GM18502 (cell line): ENCODE results near the gene SLBP.

Experiments
- ATAC-seq: cut with Tn5 transposase; IDR thresholded peaks from one replicate; pipeline ENCODE4 v1.9.1; 2021; ENCODE audit warnings: mild to moderate bottlenecking; ENCODE audit not compliant: unreplicated experiment, poor library complexity

Gene SLBP

DNA sequence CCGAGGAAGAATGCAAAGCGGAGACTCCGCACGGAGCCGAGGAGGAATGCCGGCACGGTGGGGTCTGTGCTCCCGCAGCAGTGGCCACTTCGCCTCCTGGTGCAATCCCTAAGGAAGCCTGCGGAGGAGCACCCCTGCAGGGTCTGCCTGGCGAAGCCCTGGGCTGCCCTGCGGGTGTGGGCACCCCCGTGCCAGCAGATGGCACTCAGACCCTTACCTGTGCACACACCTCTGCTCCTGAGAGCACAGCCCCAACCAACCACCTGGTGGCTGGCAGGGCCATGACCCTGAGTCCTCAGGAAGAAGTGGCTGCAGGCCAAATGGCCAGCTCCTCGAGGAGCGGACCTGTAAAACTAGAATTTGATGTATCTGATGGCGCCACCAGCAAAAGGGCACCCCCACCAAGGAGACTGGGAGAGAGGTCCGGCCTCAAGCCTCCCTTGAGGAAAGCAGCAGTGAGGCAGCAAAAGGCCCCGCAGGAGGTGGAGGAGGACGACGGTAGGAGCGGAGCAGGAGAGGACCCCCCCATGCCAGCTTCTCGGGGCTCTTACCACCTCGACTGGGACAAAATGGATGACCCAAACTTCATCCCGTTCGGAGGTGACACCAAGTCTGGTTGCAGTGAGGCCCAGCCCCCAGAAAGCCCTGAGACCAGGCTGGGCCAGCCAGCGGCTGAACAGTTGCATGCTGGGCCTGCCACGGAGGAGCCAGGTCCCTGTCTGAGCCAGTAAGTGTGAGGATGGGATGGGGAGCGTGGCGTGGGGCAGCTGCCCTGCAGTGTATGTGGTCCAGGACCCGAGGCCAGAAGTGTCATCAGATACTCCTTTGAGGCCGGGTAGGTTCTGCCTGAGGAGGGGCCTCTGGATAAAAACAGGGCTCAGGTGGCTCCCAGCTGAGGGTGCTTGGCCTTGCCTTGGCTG, 16.2 kb upstream of the SLBP start:
- no peak for ATAC-seq

DNA sequence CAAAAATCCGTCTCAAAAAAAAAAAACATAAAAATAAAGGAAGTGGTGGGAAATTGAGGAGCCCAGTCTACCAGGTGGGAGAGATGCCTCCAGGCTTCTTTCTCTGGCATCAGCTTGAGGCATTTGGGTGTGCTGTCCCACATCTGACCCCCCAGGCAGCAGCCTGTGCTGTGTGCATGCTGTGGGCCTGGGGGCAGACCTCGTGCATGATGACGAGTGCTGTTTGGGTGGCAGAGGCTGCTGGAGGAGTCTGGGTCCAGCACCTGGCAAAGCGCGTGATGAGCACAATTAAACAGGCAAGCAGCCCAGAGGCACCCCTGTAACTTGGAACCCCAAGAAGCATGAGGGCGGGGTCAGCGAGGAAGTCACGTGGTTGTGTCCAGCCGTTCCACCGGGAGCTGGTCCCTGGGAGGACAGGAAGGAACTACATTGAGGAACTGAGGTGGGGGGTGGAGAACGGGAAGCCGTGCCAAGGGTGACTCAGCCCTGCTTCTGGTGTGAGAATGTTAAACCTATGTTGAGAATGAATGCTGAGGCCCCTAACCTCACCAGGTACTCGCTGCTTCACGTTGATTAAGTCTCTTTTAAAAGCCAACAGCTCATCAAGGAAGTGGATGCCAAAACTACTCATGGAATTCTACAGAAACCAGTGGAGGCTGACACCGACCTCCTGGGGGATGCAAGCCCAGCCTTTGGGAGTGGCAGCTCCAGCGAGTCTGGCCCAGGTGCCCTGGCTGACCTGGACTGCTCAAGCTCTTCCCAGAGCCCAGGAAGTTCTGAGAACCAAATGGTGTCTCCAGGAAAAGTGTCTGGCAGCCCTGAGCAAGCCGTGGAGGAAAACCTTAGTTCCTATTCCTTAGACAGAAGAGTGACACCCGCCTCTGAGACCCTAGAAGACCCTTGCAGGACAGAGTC, 15.3 kb upstream of the SLBP start:
- ATAC-seq: no peak

DNA sequence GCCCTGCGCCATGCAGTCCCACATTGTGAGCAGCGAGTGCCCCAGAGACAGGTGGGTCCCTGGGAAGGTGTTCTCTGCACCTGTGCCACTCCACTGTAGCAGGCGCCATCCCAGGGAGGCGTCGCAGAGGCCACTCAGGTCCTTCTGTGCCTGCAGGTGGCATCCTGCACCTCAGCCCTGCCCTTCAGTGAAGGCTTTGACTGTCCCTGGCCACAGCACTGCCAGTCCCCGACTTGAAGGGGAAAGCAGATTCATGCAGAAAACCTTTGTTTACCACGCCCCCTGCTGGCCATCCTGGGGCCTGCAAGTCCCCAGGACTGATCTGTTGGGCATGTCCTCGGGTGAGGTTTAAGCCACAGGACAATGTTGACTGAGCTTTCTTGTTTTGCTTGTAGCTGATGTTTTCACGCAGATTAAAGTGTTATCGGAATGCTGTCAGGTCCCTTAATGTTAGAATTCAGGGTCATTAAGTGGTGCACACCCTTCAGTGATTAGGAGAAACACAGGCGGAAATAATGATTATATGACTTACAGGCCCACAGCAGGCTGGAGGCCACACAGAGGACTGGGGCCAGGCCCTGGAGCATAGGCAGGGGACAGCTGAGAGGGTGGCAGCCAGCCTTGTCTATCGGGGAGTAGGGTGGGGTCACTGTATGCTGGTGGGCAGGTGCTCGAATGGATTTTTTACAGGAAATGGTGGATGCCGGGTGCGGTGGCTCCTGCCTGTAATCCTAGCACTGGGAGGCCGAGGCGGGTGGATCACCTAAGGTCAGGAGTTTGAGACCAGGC, 14.2 kb upstream of the SLBP start:
- peak; percentile 30 for ATAC-seq

DNA sequence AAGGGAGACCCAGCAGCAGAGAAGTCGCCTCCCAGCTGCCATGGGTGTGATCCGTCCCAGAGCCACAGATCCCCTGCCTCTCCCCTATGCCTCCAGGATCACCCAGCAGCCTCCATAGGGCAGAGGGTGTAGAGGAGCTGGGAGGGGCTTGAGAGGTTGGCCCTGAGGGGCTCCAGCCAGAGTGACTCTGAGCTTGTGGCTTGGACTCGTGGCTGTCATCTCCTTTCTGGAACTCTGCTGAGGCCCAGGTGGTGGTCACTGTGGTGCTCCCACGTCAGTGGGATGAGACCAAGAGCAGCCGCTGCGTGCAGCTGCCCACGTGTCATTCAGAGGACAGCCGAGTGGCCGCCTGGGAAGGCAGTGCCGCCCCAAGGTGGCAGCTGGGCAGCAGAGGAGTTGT, 13.4 kb upstream of the SLBP start:
- no peak for ATAC-seq

DNA sequence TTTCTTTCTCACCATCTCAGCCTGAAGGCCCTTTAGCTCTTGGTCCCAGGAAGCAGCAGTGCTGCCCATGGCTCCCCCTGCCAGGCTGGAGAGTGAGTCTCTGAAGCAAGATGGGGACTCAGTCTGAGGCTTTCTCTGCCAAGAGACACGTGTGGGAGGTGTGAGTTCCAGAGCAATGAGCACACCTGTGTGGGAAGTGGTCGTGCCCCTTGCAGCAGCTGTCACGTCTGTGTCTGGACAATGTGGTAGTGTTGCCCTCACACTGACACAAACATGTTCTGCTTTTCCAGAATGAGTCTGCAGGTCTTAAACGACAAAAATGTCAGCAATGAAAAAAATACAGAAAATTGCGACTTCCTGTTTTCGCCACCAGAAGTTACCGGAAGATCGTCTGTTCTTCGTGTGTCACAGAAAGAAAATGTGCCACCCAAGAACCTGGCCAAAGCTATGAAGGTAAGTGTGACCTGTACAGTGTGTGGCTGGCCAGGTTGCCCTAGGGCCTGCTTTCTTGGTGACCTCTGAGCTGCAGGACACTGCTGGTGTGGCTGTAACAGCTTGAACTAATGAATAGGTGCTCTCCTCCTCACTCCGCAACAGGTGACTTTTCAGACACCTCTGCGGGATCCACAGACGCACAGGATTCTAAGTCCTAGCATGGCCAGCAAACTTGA, 11.1 kb upstream of the SLBP start:
- no peak for ATAC-seq

DNA sequence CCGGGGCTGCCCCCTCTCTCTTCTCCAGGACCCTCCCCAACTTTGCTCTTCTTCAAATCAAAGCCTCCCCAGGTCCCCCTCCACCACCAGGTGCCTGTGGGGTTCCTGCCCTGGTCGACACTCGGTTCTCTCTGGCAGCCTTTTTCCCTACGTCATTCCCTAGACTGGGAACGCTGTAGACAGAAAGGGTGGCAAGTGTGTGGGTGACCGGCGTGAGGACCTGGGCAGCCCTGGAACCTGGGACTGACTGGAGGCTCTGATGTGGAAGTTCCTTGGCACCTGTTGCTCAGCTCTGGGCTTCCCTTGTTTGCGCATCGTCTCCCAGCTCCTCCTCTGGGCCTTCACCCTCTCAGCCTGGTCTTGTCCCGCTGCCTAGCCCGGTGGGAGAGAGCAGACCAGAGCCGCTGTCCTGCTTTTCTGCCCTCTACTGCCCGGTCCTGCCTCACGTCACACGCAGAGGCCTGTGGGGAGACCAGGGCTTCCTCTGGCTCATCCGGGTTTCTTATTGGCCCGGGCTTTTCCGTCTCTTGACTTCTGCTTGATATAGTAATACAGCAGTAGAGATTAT, 10.5 kb upstream of the SLBP start:
- ATAC-seq: no peak

DNA sequence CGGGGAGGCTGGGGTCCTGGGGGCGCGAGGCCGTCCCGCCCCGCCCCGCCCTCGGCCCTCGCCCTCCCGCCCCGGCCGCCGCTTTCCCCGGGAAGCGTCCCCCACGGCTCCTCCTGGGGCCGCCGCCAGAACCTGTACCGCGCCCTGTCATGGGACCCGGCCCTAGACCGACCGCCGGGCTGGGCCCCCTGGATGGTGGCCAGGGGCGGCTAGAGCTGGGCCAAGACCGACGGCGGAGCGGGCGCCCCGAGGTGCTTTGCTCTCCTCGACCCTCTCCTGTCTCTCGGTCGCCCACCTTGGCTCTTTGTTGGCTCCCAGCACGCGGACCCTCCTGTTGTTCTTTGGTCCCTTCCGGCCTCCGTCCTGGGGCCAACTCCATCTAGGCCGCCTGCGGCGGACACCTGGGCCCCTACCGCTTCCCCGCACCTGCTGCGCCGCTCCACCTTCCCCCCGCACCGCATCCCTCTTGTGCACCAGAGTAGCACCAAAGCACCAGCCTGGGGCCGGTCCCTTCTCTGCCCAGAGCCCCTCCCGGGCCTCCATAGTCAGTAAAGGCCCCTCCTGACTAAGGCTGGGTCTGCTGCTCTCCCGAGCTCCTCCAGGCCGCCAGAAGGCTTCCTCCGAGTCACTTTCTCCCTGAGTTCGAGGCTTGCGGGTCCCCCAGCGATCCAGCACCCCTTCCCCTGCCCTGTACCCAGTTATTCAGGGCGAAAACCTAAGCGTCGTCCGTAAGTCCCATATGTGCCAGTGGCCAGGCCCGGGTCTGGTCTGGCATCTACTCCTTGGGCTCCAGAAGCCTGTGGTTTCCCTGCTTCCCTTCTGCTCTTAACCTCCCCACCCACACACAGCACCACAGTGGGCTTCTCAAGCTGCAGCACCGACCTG, 9.8 kb upstream of the SLBP start:
- peak; percentile 0 for ATAC-seq

DNA sequence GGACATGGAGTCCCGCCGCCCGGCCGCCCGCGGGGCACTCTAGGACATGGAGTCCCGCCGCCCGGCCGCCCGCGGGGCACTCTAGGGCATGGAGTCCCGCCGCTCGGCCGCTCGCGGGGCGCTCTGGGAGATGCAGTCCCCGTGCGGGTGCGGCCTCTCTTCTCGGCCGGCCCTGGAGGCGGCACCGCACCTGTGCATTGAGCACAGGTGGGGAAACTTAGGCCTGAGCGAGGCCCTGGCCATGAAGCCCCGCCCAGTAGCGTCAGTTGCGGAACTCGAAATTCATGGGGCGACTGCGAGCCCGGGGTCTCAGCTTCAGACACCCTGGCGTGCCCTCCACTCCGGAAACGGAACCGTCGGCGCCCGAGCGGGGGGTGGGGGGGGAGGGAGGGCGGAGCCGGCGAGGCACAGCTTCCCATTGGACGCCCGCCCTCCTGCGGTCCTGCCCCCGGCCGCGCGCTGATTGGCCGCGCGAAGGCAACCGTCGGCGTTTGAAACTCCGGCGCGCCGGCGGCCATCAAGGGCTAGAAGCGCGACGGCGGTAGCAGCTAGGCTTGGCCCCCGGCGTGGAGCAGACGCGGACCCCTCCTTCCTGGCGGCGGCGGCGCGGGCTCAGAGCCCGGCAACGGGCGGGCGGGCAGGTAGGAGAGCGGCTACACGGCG, 9.0 kb upstream of the SLBP start, which contains the start of the genes TACC3 and TMEM129:
TACC3 (plus strand) TSS at position 519 of the 663 bp plus-strand sequence. CDS start 1,901 bp downstream, outside the sequence.
TMEM129 (minus strand) TSS at position 321 of the 663 bp plus-strand sequence. CDS start 486 bp downstream, outside the sequence.
- peak; percentile 77 for ATAC-seq

DNA sequence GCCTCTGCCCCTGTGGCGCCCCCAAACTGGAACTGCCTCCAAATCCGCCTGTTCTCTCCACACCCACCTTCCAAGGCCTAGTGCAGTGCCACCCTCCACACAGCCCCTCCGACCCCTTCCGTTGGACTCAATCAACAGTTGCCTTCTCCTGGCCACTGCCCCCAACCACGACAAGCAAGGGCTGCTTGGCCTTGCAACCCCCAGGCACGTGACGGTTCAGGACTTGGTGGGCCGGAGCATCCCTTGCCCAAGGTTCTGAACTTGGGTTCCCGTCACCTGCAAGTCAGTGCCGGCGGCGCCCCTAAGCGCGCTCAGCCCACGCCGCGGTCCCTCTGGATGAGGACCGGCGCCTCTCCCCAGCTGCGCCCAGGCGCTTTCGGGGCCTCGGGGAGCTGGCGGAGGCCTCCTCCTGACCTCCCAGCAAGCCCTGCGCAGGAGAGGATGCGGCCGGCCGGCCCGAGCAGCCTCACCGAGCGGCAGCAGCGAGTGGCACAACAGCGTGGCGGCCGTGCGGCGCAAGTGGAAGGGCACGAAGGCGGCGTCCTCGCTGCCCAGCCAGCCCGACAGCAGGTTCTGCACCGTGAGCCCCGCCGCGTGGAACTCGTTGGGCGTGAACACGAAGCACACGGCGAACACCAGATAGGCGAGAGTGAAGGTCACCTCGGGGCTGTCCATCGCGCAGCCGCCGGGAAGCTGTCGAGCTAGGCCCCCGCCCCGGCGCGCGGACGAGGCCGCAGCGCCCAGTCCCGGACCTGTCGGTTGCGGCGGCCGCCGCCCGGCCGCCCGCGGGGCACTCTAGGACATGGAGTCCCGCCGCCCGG, 8.3 kb upstream of the SLBP start:
- peak; percentile 15 for ATAC-seq

DNA sequence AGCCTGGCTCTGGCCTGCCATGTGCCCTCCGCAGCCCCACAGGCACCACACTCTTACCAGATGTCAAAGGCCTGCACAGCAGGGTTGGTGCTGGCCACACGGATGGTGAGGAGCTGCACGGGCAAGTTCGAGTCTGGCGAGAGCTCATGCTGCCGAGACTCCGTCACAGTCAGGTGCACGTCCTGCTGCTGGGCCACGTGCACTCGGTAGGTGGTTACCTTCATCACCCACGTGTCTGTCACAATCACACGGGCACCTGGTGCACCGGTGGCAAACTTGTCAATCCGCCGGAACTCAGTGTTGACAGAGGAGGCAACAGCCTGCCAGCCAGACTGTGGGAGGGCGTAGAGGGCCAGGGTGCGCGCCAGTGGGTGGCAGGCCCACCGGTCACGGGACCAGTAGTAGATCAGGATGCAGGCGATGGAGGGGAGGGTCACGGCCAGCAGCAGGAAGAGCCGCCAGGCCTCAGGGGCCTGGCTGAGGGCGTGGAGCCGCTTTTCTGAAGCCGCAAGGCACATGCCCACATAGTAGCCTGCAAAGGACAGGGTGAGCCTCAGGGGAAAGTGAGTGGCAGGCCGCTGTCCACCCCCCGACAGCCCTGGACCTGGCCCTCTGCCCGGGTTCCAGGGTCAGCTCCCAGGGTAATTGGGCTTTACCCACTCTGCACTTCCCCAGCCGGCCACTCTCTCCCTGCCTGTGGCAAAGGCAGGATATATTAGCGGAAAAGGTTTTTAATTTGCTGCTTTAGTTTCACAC, 6.2 kb upstream of the SLBP start:
- ATAC-seq: no peak

DNA sequence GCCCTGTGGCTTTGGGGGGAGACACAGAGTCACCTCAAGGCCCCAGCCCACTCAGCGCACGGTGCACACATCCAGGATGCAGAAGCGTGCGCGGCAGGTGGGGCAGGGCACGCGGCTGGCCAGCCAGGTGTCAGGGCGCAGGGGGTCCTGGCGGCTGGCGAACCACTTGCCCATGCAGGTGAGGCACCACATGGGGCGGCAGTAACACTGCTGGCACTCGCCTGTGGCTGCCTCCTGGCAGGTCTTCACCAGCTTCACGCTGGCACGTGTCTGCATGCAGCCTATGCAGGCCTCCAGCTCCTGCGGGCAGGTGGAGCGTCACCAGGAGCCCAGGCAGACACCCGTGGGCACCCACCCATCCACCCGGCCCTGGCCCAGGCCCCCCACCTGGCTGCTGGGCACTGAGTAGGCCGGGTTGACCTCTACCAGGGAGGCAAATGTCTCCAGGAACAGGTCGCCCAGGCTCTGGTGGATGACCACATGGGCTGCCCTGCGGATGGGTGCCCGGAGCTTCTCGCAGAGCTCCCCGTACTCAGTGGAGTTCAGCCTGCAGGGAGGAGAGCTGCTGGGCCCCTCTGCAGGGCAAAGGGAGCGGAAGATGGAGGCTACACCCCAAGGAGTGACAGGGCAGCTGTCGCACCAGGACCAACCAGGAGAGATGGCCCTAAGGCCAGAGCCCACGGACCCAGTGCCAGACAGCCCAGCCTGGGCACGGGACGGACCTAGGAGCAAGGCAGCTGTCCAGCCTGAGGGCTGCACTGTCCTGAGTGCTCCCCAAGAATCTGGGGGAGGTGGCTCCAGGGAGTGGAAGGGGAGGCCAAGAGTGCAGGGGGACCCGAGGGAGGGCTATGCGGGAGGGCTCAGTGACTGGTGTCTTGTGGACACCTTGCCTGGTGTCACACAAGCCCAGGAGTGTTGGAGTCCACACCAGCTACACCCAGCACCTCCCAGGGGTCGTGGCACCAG, 5.3 kb upstream of the SLBP start:
- no peak for ATAC-seq

DNA sequence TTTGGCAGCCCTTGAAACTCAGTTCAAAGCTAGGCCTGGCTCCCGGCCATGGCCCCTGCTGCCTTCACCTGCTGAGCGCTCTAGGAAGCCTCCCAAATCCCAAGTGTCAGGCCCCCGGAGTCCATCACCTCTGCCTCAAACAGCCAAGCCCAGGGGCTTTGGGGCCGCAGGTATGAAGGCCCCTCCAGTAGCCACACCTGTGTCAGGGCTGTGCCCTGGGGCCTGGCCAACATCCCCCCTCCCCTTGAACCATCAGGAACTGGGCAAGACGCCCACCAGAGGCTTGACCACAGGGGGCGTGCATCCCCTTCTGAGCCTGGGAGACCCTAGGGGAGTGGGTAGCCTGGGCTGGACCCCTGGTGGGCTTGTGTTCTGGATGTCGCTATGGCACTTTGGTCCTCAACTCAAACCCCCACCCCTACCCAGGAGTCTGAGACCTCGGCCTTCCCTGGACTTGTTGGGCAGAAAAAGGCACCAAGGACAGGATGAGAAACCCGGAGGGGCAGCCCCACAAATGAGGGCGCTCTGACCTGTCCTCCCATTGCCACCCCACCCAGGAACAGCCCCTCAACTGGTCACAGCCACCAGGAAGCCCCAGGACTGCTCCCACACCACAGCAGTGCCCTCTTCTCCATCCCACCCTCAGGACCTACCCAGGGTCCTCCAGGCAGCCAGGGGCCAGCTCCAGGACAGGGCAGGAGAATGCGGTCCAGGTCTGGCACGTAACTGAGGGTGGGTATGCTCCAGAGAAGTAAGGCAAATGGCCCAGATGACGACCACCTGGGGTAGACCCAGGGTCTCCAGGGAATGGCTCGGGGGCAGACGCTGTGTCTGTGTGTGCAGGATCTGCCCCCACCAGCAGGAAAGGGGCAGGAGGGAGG, 4.2 kb upstream of the SLBP start:
- no peak for ATAC-seq

DNA sequence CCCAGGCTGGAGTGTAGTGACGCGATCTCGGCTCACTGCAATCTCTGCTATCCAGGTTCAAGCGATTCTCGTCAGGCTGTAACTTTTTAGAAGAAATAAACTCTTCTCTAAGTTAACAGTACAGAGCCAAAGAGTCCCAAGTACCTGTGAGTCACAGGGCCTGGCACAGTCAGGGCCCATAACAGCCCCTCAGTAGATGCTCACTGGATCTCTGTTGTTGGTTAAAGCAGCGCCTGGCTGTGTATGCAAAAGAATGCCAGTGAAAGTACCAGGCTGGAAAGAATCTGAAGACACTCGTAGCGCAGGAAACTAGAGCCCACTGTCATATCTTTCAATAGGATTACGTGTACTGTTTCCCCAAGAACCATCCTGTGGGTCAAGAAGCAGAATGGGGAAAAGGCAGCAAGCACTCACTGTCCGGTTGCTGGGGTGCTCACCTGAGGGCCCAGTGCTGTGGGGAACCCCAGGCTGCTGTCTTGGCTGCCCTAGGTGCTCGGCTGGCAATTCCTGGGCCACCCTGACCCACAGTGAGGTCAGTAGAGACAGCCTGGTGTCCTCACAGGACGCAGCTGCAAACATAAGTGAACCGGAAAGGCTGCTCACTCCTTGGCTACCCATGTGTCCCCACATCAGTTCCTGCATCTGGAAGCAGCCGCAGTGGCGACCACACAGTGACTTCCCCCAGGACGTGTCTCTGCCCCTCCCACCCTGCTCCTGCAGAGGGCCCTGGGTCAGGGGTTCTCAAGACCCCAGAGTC, 3.1 kb upstream of the SLBP start:
- ATAC-seq: no peak
